ENCODE results near the gene RELL2. TPM values are rescaled to one million over a fixed set of nuclear protein-coding genes. Genes with fewer than 3 reads are reported as not detected.

Gene RELL2
- polyA plus RNA-seq, 1 of the 3 experiments (the other 2 are of a cell fraction), result 15.6 TPM

DNA sequence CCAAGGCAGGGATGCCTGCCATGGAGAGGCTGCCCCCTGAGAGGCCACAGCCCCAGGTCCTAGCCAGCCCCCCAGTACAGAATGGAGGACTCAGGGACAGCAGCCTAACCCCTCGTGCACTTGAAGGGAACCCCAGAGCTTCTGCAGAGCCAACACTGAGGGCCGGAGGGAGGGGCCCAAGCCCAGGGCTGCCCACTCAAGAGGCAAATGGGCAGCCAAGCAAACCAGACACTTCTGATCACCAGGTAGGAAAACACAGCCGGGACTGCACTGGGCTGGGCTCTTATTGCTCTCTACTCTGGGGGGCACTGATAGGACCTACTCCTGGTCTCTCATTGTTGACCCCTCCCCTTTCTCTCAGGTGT is 3.2 kb downstream of the RELL2 start:
- peaks cover 5 to 23% of the 10 kb centered on the region in 2 experiments; a peak in 2 of 4 replicates for H3K4me1 ChIP-seq (ENCODE audit: control insufficient read depth in 1 of 2, insufficient read depth in 2 of 2, low read depth in 1 of 2, low read length in 1 of 2)
- no peak overlapping the region for H3K4me2 ChIP-seq
- H3F3A ChIP-seq (replicated peaks; ENCODE audit: insufficient read depth), result peaks cover 12% of the 10 kb centered on the region
- CTCF ChIA-PET, result interaction anchor here (0.9 to 19.7 kb wide), 4 partner anchors 11 to 47 kb away, joined by 3 to 207 read pairs (median 6); partner anchors contain the start of gene DIAPH1
- TF ChIP-seq RAD21 (IDR thresholded peaks at IDR 0.05; ENCODE audit: low read length) (no peak), ELF1 (IDR thresholded peaks at IDR 0.05) (no peak), YY1 (IDR thresholded peaks at IDR 0.05; ENCODE audit: low read depth) (no peak), FOSL2 (IDR thresholded peaks at IDR 0.05; ENCODE audit: borderline replicate concordance, low read depth) (no peak), SMC3 (IDR thresholded peaks at IDR 0.05; ENCODE audit: low read depth, low read length) (no peak), CTCF (IDR thresholded peaks at IDR 0.05) (no peak), RCOR1 (IDR thresholded peaks at IDR 0.05; ENCODE audit: low read length) (no peak), RFX5 (IDR thresholded peaks at IDR 0.05; ENCODE audit: low read length) (no peak), NRF1 (IDR thresholded peaks at IDR 0.05; ENCODE audit: low read depth, low read length) (no peak), GATA2 (CRISPR knock-in tag; IDR thresholded peaks at IDR 0.05) (no peak), RXRA (IDR thresholded peaks at IDR 0.05; ENCODE audit: borderline replicate concordance, low read depth) (no peak), EZH2phosphoT487 (IDR thresholded peaks at IDR 0.05; ENCODE audit: borderline replicate concordance, low read depth) (no peak), TCF12 (IDR thresholded peaks at IDR 0.05) (no peak), FOXJ3 (CRISPR knock-in tag; IDR thresholded peaks at IDR 0.05) (no peak), GABPA (IDR thresholded peaks at IDR 0.05; ENCODE audit: low read depth) (no peak), TEAD4 (IDR thresholded peaks at IDR 0.05; ENCODE audit: borderline replicate concordance, insufficient read depth) (no peak)
- TF ChIP-seq, protein P1, sequence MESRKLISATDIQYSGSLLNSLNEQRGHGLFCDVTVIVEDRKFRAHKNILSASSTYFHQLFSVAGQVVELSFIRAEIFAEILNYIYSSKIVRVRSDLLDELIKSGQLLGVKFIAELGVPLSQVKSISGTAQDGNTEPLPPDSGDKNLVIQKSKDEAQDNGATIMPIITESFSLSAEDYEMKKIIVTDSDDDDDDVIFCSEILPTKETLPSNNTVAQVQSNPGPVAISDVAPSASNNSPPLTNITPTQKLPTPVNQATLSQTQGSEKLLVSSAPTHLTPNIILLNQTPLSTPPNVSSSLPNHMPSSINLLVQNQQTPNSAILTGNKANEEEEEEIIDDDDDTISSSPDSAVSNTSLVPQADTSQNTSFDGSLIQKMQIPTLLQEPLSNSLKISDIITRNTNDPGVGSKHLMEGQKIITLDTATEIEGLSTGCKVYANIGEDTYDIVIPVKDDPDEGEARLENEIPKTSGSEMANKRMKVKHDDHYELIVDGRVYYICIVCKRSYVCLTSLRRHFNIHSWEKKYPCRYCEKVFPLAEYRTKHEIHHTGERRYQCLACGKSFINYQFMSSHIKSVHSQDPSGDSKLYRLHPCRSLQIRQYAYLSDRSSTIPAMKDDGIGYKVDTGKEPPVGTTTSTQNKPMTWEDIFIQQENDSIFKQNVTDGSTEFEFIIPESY (IDR thresholded peaks at IDR 0.05; ENCODE audit: borderline replicate concordance, low read depth), result no peak
- TF ChIP-seq, protein P2, sequence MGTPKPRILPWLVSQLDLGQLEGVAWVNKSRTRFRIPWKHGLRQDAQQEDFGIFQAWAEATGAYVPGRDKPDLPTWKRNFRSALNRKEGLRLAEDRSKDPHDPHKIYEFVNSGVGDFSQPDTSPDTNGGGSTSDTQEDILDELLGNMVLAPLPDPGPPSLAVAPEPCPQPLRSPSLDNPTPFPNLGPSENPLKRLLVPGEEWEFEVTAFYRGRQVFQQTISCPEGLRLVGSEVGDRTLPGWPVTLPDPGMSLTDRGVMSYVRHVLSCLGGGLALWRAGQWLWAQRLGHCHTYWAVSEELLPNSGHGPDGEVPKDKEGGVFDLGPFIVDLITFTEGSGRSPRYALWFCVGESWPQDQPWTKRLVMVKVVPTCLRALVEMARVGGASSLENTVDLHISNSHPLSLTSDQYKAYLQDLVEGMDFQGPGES (IDR thresholded peaks at IDR 0.05; ENCODE audit: low read depth, low read length), result no peak
- no peak overlapping the region for H2AFZ ChIP-seq (ENCODE audit: low read depth)
- peaks cover 16% of the 10 kb centered on the region for H3K79me2 ChIP-seq (ENCODE audit: insufficient read depth)
- H3K27ac ChIP-seq (ENCODE audit: low read depth in 2 of 2, low read length in 1 of 2), result no peak overlapping the region
- no peaks in the 10 kb centered on the region for H3K9me3 ChIP-seq
- POLR2A ChIA-PET, result no interaction called here
- H3K36me3 ChIP-seq (replicated peaks in 1 of 2; ENCODE audit: control insufficient read depth in 1 of 2, insufficient read depth in 2 of 2, low read length in 1 of 2), result peaks cover 4 to 27% of the 10 kb centered on the region in 2 experiments
- no peaks in the 10 kb centered on the region for H3K27me3 ChIP-seq (ENCODE audit: insufficient read depth)
- H3K4me3 ChIP-seq (ENCODE audit: low read depth in 2 of 2, low read length in 1 of 2), result no peak overlapping the region
- no CpG with 5 or more reads among the region's 3 CpGs for WGBS (ENCODE audit: low lambda C conversion rate)
- H3K9ac ChIP-seq, result no peak overlapping the region
- H3K9me2 ChIP-seq, result no peaks in the 10 kb centered on the region
- no peak for DNase-seq
- H4K20me1 ChIP-seq (ENCODE audit: insufficient read depth), result peaks cover 15% of the 10 kb centered on the region

Measured in SK-N-SH (cell line).